MM.1S (cell line): Measurements from ENCODE around the gene RUNX1.

ENCODE experiments used
- DNase-seq: peaks from one replicate; pipeline ENCODE4 v3.0.0-alpha.2; 2015
- H2AFZ ChIP-seq: fragments of 300-600 bp; sonication (generic); 2 replicates; pipeline ENCODE4 v1.6.0; 2016; ENCODE audit warnings: antibody characterized with exemption, low read length
- H3F3A ChIP-seq: fragments of 300-600 bp; sonication (generic); 2 replicates; pipeline ENCODE4 v1.6.1; 2016; ENCODE audit warnings: mild to moderate bottlenecking, antibody characterized with exemption, low read length, moderate library complexity, mixed read lengths; ENCODE audit not compliant: insufficient read depth
- H3K27ac ChIP-seq: fragments of 300-600 bp; sonication (generic); 2 replicates; pipeline ENCODE4 v1.5.1; 2016; ENCODE audit warnings: mild to moderate bottlenecking, low read length
- H3K27me3 ChIP-seq: fragments of 300-600 bp; sonication (generic); replicated peaks from 2 replicates; pipeline ENCODE4 v1.6.0; 2016; ENCODE audit warnings: low read length; ENCODE audit not compliant: insufficient read depth
- H3K36me3 ChIP-seq: fragments of 300-600 bp; sonication (generic); replicated peaks from 2 replicates; pipeline ENCODE4 v1.6.1; 2016; ENCODE audit warnings: mild to moderate bottlenecking, low read length, mixed read lengths; ENCODE audit not compliant: insufficient read depth
- H3K4me1 ChIP-seq: fragments of 300-600 bp; sonication (generic); 2 replicates; pipeline ENCODE4 v1.6.1; 2016; ENCODE audit warnings: low read length, mixed read lengths
- H3K4me2 ChIP-seq: fragments of 300-600 bp; sonication (generic); 2 replicates; pipeline ENCODE4 v1.6.0; 2016; ENCODE audit warnings: low read depth, low read length
- H3K4me3 ChIP-seq: fragments of 300-600 bp; sonication (generic); 2 replicates; pipeline ENCODE4 v1.5.1; 2016; ENCODE audit warnings: low read length, mixed read lengths
- H3K79me2 ChIP-seq: fragments of 300-600 bp; sonication (generic); 2 replicates; pipeline ENCODE4 v1.6.1; 2016; ENCODE audit warnings: mixed run types, low read length, mixed read lengths
- H3K9ac ChIP-seq: fragments of 300-600 bp; sonication (generic); 2 replicates; pipeline ENCODE4 v1.6.1; 2016; ENCODE audit warnings: low read length, mixed read lengths
- H3K9me2 ChIP-seq: fragments of 300-600 bp; sonication (generic); replicated peaks from 2 replicates; pipeline ENCODE4 v1.6.1; 2016; ENCODE audit warnings: mild to moderate bottlenecking, low read length, mixed read lengths; ENCODE audit not compliant: insufficient read depth
- H3K9me3 ChIP-seq: fragments of 300-600 bp; sonication (generic); replicated peaks from 2 replicates; pipeline ENCODE4 v1.6.1; 2016; ENCODE audit warnings: mild to moderate bottlenecking, low read length, mixed read lengths; ENCODE audit not compliant: insufficient read depth
- H4K20me1 ChIP-seq: fragments of 300-600 bp; sonication (generic); 2 replicates; pipeline ENCODE4 v1.6.1; 2016; ENCODE audit warnings: mild to moderate bottlenecking, low read length, moderate library complexity, mixed read lengths; ENCODE audit not compliant: insufficient read depth
- EZH2 ChIP-seq: fragments of 300-600 bp; sonication (generic); optimal IDR thresholded peaks from 2 replicates; pipeline ENCODE3; 2017; ENCODE audit warnings: low read depth, mild to moderate bottlenecking, antibody characterized with exemption, low read length, mixed read lengths
- EZH2phosphoT487 ChIP-seq: fragments of 300-600 bp; sonication (generic); IDR thresholded peaks from 2 replicates; pipeline ENCODE4 v1.6.1; 2018; ENCODE audit warnings: antibody characterized with exemption, low read length
- TF ChIP-seq, protein P1 (sequence below): fragments of 300-600 bp; sonication (generic); IDR thresholded peaks from 2 replicates; pipeline ENCODE4 v1.5.1; 2016; ENCODE audit warnings: antibody characterized with exemption, low read length, mixed read lengths

Gene RUNX1

GRCh38 chr21:34915364-34915841 lies 133.7 kb downstream of the RUNX1 start:
- Histone ChIP-seq H3K27me3 (no peaks in the 10 kb centered on the region), H3K4me1 (no peaks in the 10 kb centered on the region), H3K36me3 (no peaks in the 10 kb centered on the region), H3K9me3 (no peaks in the 10 kb centered on the region), H3K9ac (no peak overlapping the region), H3F3A (no peaks in the 10 kb centered on the region), H3K4me3 (no peak overlapping the region), H3K27ac (no peak overlapping the region), H3K9me2 (no peaks in the 10 kb centered on the region), H4K20me1 (no peaks in the 10 kb centered on the region), H2AFZ (no peak overlapping the region), H3K79me2 (no peaks in the 10 kb centered on the region), H3K4me2 (no peak overlapping the region)
- TF ChIP-seq EZH2, result no peak
- TF ChIP-seq, protein P1, sequence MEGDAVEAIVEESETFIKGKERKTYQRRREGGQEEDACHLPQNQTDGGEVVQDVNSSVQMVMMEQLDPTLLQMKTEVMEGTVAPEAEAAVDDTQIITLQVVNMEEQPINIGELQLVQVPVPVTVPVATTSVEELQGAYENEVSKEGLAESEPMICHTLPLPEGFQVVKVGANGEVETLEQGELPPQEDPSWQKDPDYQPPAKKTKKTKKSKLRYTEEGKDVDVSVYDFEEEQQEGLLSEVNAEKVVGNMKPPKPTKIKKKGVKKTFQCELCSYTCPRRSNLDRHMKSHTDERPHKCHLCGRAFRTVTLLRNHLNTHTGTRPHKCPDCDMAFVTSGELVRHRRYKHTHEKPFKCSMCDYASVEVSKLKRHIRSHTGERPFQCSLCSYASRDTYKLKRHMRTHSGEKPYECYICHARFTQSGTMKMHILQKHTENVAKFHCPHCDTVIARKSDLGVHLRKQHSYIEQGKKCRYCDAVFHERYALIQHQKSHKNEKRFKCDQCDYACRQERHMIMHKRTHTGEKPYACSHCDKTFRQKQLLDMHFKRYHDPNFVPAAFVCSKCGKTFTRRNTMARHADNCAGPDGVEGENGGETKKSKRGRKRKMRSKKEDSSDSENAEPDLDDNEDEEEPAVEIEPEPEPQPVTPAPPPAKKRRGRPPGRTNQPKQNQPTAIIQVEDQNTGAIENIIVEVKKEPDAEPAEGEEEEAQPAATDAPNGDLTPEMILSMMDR, result no peak
- no peak for TF ChIP-seq EZH2phosphoT487
- no peak for DNase-seq

DNA sequence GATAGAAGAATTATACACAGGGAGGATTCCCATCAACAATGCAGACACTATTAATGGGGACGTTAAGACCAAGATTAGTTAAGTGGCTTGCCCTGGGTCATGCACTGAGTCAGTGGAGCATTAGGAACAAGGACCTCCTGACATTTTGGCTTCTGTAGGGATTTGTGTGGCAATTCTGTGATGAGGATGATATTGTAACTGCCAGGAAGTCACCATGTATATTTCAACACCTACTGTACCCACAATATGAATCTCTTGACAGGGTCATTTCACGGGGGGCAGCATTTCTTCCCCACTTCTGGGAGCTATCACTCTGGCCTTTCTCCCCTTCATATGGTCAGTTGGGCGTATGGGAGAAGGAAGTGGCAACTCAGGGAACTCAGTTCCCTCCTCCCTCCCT lies 134.9 kb downstream of the RUNX1 start:
- Histone ChIP-seq H3K27me3 (no peaks in the 10 kb centered on the region), H3K36me3 (no peaks in the 10 kb centered on the region), H4K20me1 (no peaks in the 10 kb centered on the region), H3K4me3 (no peak overlapping the region), H3K9me2 (no peaks in the 10 kb centered on the region), H3K4me1 (no peaks in the 10 kb centered on the region), H3K79me2 (no peaks in the 10 kb centered on the region), H2AFZ (no peak overlapping the region), H3F3A (no peaks in the 10 kb centered on the region), H3K27ac (no peak overlapping the region), H3K9ac (no peak overlapping the region), H3K4me2 (no peak overlapping the region), H3K9me3 (no peaks in the 10 kb centered on the region)
- TF ChIP-seq EZH2 (no peak), EZH2phosphoT487 (no peak)
- TF ChIP-seq, protein P1, result no peak
- DNase-seq, result no peak

DNA sequence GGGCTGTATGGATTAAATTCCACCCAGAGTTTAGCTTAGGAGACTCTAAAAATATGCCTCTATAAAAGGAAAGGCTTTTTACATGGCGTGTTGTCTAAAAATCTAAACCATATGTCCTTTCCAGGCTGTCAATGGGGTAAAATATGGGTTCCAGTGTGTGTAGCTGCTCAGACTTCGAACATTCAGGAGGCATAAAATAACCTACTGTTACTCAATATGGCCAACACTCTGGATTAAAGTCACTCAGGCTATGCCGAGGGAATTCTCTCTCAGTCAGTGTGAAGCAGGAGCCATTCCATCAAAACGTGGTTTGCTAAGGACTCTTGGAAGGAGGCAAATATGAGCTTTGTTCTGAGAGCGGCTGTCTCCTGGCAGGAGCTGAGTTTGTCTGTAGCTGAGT lies 135.3 kb downstream of the RUNX1 start:
- TF ChIP-seq, protein P1, result no peak
- TF ChIP-seq EZH2, result no peak
- TF ChIP-seq EZH2phosphoT487, result no peak
- no peak overlapping the region for H3K9ac ChIP-seq
- H3K36me3 ChIP-seq, result no peaks in the 10 kb centered on the region
- no peak overlapping the region for H3K27ac ChIP-seq
- H3K27me3 ChIP-seq, result no peaks in the 10 kb centered on the region
- H3K9me3 ChIP-seq, result no peaks in the 10 kb centered on the region
- no peaks in the 10 kb centered on the region for H4K20me1 ChIP-seq
- no peak overlapping the region for H3K4me2 ChIP-seq
- no peaks in the 10 kb centered on the region for H3K9me2 ChIP-seq
- no peak overlapping the region for H3K4me3 ChIP-seq
- H3K4me1 ChIP-seq, result no peaks in the 10 kb centered on the region
- H2AFZ ChIP-seq, result no peak overlapping the region
- H3F3A ChIP-seq, result no peaks in the 10 kb centered on the region
- DNase-seq, result no peak
- no peaks in the 10 kb centered on the region for H3K79me2 ChIP-seq
